Spleen (tissue), 7 donors: ENCODE results near the gene TTC34.
A peak's percentile ranks its signal among the peaks of the same experiment; 100 is the strongest.

ENCODE experiments used
- POLR2A ChIP-seq, 3 donors: fragments of 450-650 bp; IDR thresholded peaks; one replicate each; pipeline ENCODE4 v1.5.1; 2017; ENCODE audit warnings: antibody characterized with exemption in 3 of 3, mild to moderate bottlenecking in 1 of 3
- POLR2AphosphoS5 ChIP-seq, 3 donors: sonication (generic); formaldehyde crosslinking; IDR thresholded peaks; one replicate each; pipeline ENCODE4 v1.5.1; 2017; ENCODE audit warnings: antibody characterized with exemption in 3 of 3
- TF ChIP-seq, protein P1 (sequence below), 11 experiments: fragments of 200-600 bp in 7 of 11; fragments of 450-650 bp in 4 of 11; sonication (generic) in 4 of 11; IDR thresholded peaks in 8 of 11; conservative IDR thresholded peaks in 3 of 11; 1 replicate in 7 of 11; 2 replicates in 4 of 11; pipeline versions ENCODE4 v1.4.0 to v1.8.0; 2016 to 2021; ENCODE audit warnings: antibody characterized with exemption in 11 of 11, inconsistent platforms in 4 of 11, mild to moderate bottlenecking in 1 of 11
- donor health status: DM: no; HTN: no; CAD: no; lungs with moderate emphysema.
- donor health status: DM: no; HTN: no; CAD: no.
- donor health status: DM: no; HTN: no; CAD: no.

DNA sequence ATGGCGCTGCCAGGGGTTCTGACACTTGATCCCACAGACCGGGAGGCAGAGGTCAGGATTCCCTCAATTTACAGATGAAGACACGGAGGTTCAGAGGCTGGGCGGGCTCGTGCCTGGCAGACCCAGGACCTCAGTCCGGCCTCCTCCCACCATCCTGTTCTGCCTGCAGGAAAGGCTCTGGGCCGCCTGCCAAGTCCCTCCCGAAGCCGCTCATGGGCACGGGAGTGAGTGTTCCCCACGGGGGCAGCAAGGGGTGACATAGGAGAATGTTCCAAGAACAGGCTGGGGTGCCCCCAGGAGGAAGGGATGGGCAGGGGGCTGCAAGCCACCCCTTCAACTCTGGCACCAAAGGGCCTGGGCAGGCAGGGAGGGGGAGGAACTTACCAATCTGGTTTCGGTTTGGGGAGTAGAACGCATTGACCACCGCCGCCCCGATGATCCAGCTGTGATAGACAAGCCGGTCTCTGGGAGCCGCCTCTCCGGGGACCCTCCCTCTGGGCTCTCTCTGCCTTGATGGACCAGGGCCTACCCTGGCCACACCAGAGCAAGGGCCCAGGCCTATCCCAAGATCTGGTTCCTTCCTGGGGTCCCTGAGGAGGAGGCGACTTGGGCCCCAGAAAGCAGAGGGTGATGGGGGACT, 207.4 kb downstream of the TTC34 start:
- TF ChIP-seq, protein P1, sequence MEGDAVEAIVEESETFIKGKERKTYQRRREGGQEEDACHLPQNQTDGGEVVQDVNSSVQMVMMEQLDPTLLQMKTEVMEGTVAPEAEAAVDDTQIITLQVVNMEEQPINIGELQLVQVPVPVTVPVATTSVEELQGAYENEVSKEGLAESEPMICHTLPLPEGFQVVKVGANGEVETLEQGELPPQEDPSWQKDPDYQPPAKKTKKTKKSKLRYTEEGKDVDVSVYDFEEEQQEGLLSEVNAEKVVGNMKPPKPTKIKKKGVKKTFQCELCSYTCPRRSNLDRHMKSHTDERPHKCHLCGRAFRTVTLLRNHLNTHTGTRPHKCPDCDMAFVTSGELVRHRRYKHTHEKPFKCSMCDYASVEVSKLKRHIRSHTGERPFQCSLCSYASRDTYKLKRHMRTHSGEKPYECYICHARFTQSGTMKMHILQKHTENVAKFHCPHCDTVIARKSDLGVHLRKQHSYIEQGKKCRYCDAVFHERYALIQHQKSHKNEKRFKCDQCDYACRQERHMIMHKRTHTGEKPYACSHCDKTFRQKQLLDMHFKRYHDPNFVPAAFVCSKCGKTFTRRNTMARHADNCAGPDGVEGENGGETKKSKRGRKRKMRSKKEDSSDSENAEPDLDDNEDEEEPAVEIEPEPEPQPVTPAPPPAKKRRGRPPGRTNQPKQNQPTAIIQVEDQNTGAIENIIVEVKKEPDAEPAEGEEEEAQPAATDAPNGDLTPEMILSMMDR (IDR thresholded peaks at IDR 0.05 in 8 of 11, conservative IDR thresholded peaks at IDR 0.05 in 3 of 11) = no peak
- TF ChIP-seq POLR2AphosphoS5 (IDR thresholded peaks at IDR 0.05) = peak; percentile 35 to 68 (median 62)
- TF ChIP-seq POLR2A (IDR thresholded peaks at IDR 0.05) = no peak
